Measurements from ENCODE around the gene NUDT16.
"Not testable (repeated sequence)": the region's sequence is repeated elsewhere in the genome, so short reads cannot be mapped to it uniquely, and the experiment has no call there.

The NUDT16 gene

GRCh38 chr3:131381445-131382291 is at the start of gene NUDT16:
Gene NUDT16, plus strand, starts transcription at chr3:131381774. Its CDS starts 31 bp downstream, at chr3:131381805.
- FAIRE-seq (no peak), DNase-seq (ENCODE audit: low spot score) (peak; percentile 99)

GRCh38 chr3:131338948-131339640 is 42.5 kb upstream of the NUDT16 start:
- FAIRE-seq: no peak
- no peak for DNase-seq (ENCODE audit: low spot score)

- FAIRE-seq (no peak), DNase-seq (ENCODE audit: low spot score) (no peak)
Measured at GRCh38 chr3:131341761-131342160, 39.8 kb upstream of the NUDT16 start.

- FAIRE-seq (no peak), DNase-seq (ENCODE audit: low spot score) (no peak)
Measured at GRCh38 chr3:131348911-131349310, 32.7 kb upstream of the NUDT16 start.

- DNase-seq (ENCODE audit: low spot score): no peak
- no peak for FAIRE-seq
Measured at GRCh38 chr3:131349454-131349853, 32.1 kb upstream of the NUDT16 start.

- no peak for FAIRE-seq
- DNase-seq (ENCODE audit: low spot score): no peak
Measured at GRCh38 chr3:131349946-131350347, 31.6 kb upstream of the NUDT16 start.

GRCh38 chr3:131350506-131350905 is 31.1 kb upstream of the NUDT16 start:
- FAIRE-seq (no peak), DNase-seq (ENCODE audit: low spot score) (no peak)

GRCh38 chr3:131353016-131353877 is 28.3 kb upstream of the NUDT16 start:
- DNase-seq (ENCODE audit: low spot score): no peak
- FAIRE-seq: no peak

GRCh38 chr3:131353986-131354385 is 27.6 kb upstream of the NUDT16 start:
- DNase-seq (ENCODE audit: low spot score): no peak
- FAIRE-seq: no peak

GRCh38 chr3:131356006-131356595 is 25.5 kb upstream of the NUDT16 start:
- DNase-seq (ENCODE audit: low spot score) (no peak), FAIRE-seq (no peak)

- DNase-seq (ENCODE audit: low spot score) (no peak), FAIRE-seq (no peak)
Measured at GRCh38 chr3:131357275-131357674, 24.3 kb upstream of the NUDT16 start.

GRCh38 chr3:131360191-131360755 is 21.3 kb upstream of the NUDT16 start:
- peak; percentile 48 for FAIRE-seq
- DNase-seq (ENCODE audit: low spot score): no peak

- not testable (repeated sequence) for DNase-seq (ENCODE audit: low spot score)
- peak; percentile 50 for FAIRE-seq
Measured at GRCh38 chr3:131361066-131361463, 20.5 kb upstream of the NUDT16 start.

- DNase-seq (ENCODE audit: low spot score) (no peak), FAIRE-seq (no peak)
Measured at GRCh38 chr3:131361464-131362421, 19.8 kb upstream of the NUDT16 start.

- DNase-seq (ENCODE audit: low spot score) (no peak), FAIRE-seq (no peak)
Measured at GRCh38 chr3:131363275-131363674, 18.3 kb upstream of the NUDT16 start.

- FAIRE-seq: no peak
- no peak for DNase-seq (ENCODE audit: low spot score)
Measured at GRCh38 chr3:131370935-131371687, 10.5 kb upstream of the NUDT16 start.

GRCh38 chr3:131371688-131372066 is 9.9 kb upstream of the NUDT16 start:
- no peak for DNase-seq (ENCODE audit: low spot score)
- no peak for FAIRE-seq

- no peak for DNase-seq (ENCODE audit: low spot score)
- no peak for FAIRE-seq
Measured at GRCh38 chr3:131374741-131375140, 6.8 kb upstream of the NUDT16 start.

GRCh38 chr3:131380821-131381444 is 641 bp upstream of the NUDT16 start:
- DNase-seq (ENCODE audit: low spot score); FAIRE-seq: not testable (repeated sequence)

Measured in urothelium cell line (cell line).